HepG2 (cell line): ENCODE data around the gene EIF5. TPM values are rescaled to one million over a fixed set of nuclear protein-coding genes. Genes with fewer than 3 reads are reported as not detected.

Source experiments
- AGO1 ChIP-seq: fragments of 200-400 bp; formaldehyde crosslinking; IDR thresholded peaks from 2 replicates; pipeline ENCODE4 v1.6.1; 2017; ENCODE audit warnings: mild to moderate bottlenecking, low read depth, low read length, moderate library complexity; ENCODE audit not compliant: poor library complexity, severe bottlenecking
- CAMTA2 ChIP-seq: sonication (generic); formaldehyde crosslinking; IDR thresholded peaks from 2 replicates; pipeline ENCODE4 v1.4.0; 2020; ENCODE audit warnings: mild to moderate bottlenecking, missing genetic modification reagents, borderline replicate concordance
- GATAD1 ChIP-seq: IDR thresholded peaks from 2 replicates; pipeline ENCODE4 v1.6.1; 2016; ENCODE audit warnings: missing genetic modification reagents, missing compliant biosample characterization
- KAT2B ChIP-seq: fragments of 150-350 bp; IDR thresholded peaks from 2 replicates; pipeline ENCODE4 v1.6.1; 2014; ENCODE audit warnings: low read depth, low read length, borderline replicate concordance
- KAT8 ChIP-seq: IDR thresholded peaks from 2 replicates; pipeline ENCODE4 v1.6.1; 2016; ENCODE audit warnings: missing genetic modification reagents, missing compliant biosample characterization
- MBD4 ChIP-seq: IDR thresholded peaks from 2 replicates; pipeline ENCODE4 v1.6.1; 2012; ENCODE audit warnings: low read length, inconsistent platforms, borderline replicate concordance
- MEIS2 ChIP-seq: sonication (generic); formaldehyde crosslinking; IDR thresholded peaks from 2 replicates; pipeline ENCODE4 v1.9.0; 2021; ENCODE audit warnings: mild to moderate bottlenecking, missing genetic modification reagents
- MIER3 ChIP-seq: IDR thresholded peaks from 2 replicates; pipeline ENCODE4 v1.6.1; 2016; ENCODE audit warnings: missing compliant biosample characterization, borderline replicate concordance
- SP140L ChIP-seq: sonication (generic); formaldehyde crosslinking; IDR thresholded peaks from 2 replicates; pipeline ENCODE4 v1.4.0; 2020; ENCODE audit warnings: missing genetic modification reagents, borderline replicate concordance
- TP53 ChIP-seq: sonication (generic); formaldehyde crosslinking; conservative IDR thresholded peaks from 2 replicates; pipeline ENCODE4 v1.4.0; 2020; ENCODE audit warnings: missing genetic modification reagents
- ZFP36L2 ChIP-seq: sonication (generic); formaldehyde crosslinking; IDR thresholded peaks from 2 replicates; pipeline ENCODE4 v1.4.0; 2020; ENCODE audit warnings: missing genetic modification reagents
- ZNF20 ChIP-seq: sonication (generic); formaldehyde crosslinking; IDR thresholded peaks from 2 replicates; pipeline ENCODE4 v1.4.0; 2020; ENCODE audit warnings: mild to moderate bottlenecking, moderate library complexity, missing genetic modification reagents
- ZNF451 ChIP-seq: sonication (generic); formaldehyde crosslinking; IDR thresholded peaks from 2 replicates; pipeline ENCODE4 v1.5.0; 2020; ENCODE audit warnings: mild to moderate bottlenecking, missing genetic modification reagents
- ZNF598 ChIP-seq: sonication (generic); formaldehyde crosslinking; IDR thresholded peaks from 2 replicates; pipeline ENCODE4 v1.5.1; 2020; ENCODE audit warnings: mild to moderate bottlenecking, missing genetic modification reagents, borderline replicate concordance
- ZNF772 ChIP-seq: sonication (generic); formaldehyde crosslinking; IDR thresholded peaks from 2 replicates; pipeline ENCODE4 v1.5.0; 2020; ENCODE audit warnings: mild to moderate bottlenecking, missing genetic modification reagents
- polyA plus RNA-seq, 8 experiments: library from polyadenylated mRNA; depleted of rRNA in 3 of 8; stranded (reverse) in 7 of 8; unstranded in 1 of 8; fragments of >200 nt; fragmentation: Illumina TruSeq in 4 of 8; extraction: Trizol in 4 of 8; gene quantifications; 2 replicates each; pipeline versions ENCODE4 v1.2.1 to v1.2.3, GENCODE V29; 2011 to 2016; ENCODE audit warnings: low read depth in 4 of 8, missing spikeins in 1 of 8, mixed read lengths in 1 of 8; ENCODE audit not compliant: insufficient read depth in 1 of 8
- total RNA-seq, 5 experiments: library from RNA; depleted of rRNA; stranded (reverse); fragments of >200 nt; fragmentation: Illumina TruSeq; extraction: Trizol; gene quantifications; 2 replicates each; pipeline ENCODE4 v1.2.3, GENCODE V29; 2016; ENCODE audit warnings: low read depth in 1 of 5
- TF ChIP-seq, protein P1 (sequence below): IDR thresholded peaks from 2 replicates; pipeline ENCODE4 v1.6.1; 2018; ENCODE audit warnings: missing genetic modification reagents
- TF ChIP-seq, protein P2 (sequence below): fragments of 450-650 bp; IDR thresholded peaks from 2 replicates; pipeline ENCODE4 v1.6.1; 2017
- TF ChIP-seq, protein P3 (sequence below): sonication (generic); formaldehyde crosslinking; IDR thresholded peaks from 2 replicates; pipeline ENCODE4 v1.4.0; 2020; ENCODE audit warnings: mild to moderate bottlenecking, low read depth, missing genetic modification reagents
- TF ChIP-seq, protein P4 (sequence below), 2 experiments: sonication (generic) in 1 of 2; formaldehyde crosslinking in 1 of 2; IDR thresholded peaks; 2 replicates each; pipeline versions ENCODE4 v1.6.1 to v1.9.0; 2014 to 2022; ENCODE audit warnings: antibody characterized with exemption in 1 of 2, borderline replicate concordance in 1 of 2, inconsistent platforms in 1 of 2, low read depth in 1 of 2, missing genetic modification reagents in 1 of 2

The EIF5 gene
- total and polyA plus RNA-seq, 2 of the 13 experiments (the other 11 are each of a cell fraction or from before 2014, with no cell fraction given), result 189 to 281 TPM

DNA sequence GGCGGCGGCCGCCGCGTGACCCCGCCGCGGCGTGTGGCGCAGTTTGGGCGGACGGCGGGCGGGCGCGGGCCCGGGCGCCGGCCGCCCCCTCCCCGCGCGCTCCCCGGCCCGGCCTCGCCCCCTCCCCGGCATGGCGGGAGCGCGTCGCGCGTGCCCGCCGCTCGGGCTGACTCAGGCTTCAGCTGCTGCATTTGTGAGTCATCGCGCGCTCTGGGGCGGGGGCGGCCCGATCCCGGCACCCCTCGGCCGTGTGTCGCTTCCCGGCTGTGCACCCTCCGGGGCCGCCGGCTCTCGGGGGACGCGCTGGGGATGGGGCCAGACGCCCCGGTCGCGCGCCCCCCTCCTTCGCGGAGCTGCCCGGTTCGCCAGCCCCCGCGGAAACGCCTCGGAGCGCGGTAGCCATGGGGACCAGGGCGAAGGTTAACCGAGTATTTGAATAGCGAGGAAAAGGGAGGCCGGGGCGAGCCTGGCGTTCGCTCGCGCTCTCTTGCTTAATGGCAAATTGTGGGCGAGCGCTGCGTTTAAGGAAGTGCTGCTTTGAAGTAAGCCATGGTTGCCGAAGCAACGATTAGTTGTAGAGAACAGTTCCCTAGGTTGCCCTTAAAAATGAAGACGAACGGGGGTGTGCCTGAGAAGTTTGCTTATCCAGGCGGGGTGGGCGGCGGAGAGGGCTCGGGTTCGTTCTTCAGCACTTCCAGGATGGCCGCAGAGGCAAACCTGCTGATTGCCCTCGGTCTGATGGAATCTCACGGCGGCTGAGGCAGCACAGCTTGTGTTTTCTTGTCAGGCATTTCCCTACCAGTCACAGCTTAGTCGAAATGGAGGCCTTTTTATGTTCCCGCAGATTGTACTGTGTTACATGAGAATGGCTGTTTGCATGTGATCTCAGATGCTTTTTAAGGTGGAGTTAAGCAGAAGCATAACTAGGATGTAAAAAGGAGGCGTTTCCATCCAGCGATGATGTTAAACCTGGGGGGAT lies 896 bp downstream of the EIF5 start (continued):
- TF ChIP-seq, protein P1, sequence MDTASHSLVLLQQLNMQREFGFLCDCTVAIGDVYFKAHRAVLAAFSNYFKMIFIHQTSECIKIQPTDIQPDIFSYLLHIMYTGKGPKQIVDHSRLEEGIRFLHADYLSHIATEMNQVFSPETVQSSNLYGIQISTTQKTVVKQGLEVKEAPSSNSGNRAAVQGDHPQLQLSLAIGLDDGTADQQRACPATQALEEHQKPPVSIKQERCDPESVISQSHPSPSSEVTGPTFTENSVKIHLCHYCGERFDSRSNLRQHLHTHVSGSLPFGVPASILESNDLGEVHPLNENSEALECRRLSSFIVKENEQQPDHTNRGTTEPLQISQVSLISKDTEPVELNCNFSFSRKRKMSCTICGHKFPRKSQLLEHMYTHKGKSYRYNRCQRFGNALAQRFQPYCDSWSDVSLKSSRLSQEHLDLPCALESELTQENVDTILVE (CRISPR knock-in tag), result no peak; the same call in 1 of the 2 replicates
- no peak for TF ChIP-seq MBD4
- TF ChIP-seq GATAD1, result no peak
- TF ChIP-seq TP53, result 0 out of 2 replicates have a peak, but pooled peaks have one; percentile 32
- TF ChIP-seq ZNF451 (CRISPR knock-in tag), result no peak
- no peak for TF ChIP-seq AGO1
- no peak for TF ChIP-seq KAT8 (CRISPR knock-in tag)
- TF ChIP-seq ZNF20 (CRISPR knock-in tag), result no peak
- no peak for TF ChIP-seq ZNF598 (CRISPR knock-in tag)
- no peak for TF ChIP-seq ZFP36L2
- TF ChIP-seq KAT2B, result no peak
- TF ChIP-seq, protein P2, sequence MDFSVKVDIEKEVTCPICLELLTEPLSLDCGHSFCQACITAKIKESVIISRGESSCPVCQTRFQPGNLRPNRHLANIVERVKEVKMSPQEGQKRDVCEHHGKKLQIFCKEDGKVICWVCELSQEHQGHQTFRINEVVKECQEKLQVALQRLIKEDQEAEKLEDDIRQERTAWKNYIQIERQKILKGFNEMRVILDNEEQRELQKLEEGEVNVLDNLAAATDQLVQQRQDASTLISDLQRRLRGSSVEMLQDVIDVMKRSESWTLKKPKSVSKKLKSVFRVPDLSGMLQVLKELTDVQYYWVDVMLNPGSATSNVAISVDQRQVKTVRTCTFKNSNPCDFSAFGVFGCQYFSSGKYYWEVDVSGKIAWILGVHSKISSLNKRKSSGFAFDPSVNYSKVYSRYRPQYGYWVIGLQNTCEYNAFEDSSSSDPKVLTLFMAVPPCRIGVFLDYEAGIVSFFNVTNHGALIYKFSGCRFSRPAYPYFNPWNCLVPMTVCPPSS, result no peak
- no peak for TF ChIP-seq SP140L (CRISPR knock-in tag)
- TF ChIP-seq, protein P3, sequence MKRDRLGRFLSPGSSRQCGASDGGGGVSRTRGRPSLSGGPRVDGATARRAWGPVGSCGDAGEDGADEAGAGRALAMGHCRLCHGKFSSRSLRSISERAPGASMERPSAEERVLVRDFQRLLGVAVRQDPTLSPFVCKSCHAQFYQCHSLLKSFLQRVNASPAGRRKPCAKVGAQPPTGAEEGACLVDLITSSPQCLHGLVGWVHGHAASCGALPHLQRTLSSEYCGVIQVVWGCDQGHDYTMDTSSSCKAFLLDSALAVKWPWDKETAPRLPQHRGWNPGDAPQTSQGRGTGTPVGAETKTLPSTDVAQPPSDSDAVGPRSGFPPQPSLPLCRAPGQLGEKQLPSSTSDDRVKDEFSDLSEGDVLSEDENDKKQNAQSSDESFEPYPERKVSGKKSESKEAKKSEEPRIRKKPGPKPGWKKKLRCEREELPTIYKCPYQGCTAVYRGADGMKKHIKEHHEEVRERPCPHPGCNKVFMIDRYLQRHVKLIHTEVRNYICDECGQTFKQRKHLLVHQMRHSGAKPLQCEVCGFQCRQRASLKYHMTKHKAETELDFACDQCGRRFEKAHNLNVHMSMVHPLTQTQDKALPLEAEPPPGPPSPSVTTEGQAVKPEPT (CRISPR knock-in tag), result no peak
- TF ChIP-seq ZNF772, result no peak
- TF ChIP-seq MIER3 (CRISPR knock-in tag), result no peak
- no peak for TF ChIP-seq CAMTA2 (CRISPR knock-in tag)
- TF ChIP-seq MEIS2 (CRISPR knock-in tag), result no peak
- TF ChIP-seq, protein P4, sequence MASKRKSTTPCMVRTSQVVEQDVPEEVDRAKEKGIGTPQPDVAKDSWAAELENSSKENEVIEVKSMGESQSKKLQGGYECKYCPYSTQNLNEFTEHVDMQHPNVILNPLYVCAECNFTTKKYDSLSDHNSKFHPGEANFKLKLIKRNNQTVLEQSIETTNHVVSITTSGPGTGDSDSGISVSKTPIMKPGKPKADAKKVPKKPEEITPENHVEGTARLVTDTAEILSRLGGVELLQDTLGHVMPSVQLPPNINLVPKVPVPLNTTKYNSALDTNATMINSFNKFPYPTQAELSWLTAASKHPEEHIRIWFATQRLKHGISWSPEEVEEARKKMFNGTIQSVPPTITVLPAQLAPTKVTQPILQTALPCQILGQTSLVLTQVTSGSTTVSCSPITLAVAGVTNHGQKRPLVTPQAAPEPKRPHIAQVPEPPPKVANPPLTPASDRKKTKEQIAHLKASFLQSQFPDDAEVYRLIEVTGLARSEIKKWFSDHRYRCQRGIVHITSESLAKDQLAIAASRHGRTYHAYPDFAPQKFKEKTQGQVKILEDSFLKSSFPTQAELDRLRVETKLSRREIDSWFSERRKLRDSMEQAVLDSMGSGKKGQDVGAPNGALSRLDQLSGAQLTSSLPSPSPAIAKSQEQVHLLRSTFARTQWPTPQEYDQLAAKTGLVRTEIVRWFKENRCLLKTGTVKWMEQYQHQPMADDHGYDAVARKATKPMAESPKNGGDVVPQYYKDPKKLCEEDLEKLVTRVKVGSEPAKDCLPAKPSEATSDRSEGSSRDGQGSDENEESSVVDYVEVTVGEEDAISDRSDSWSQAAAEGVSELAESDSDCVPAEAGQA (IDR thresholded peaks at IDR 0.05; ENCODE audit: low read depth), result no peak
- TF ChIP-seq, protein P4 (CRISPR knock-in tag; IDR thresholded peaks at IDR 0.05; ENCODE audit: borderline replicate concordance), result no peak
